ENCODE data around the gene TOP3B.

TOP3B gene

GRCh38 chr22:21982338-21982965, at the start of gene TOP3B:
TSS of gene TOP3B (minus strand) at chr22:21982787. CDS start at chr22:21975709, 7,078 bp downstream.
- in situ Hi-C loops (cut with HindIII; ENCODE audit: low sequenced_read_pairs), result no loop called here
- DNase-seq (ENCODE audit: low read depth), result peak; percentile 45
- peak within 1 kb of the TSS; percentile 100 for H3K4me3 ChIP-seq (ENCODE audit: low read depth, low read length)
- no peak for TF ChIP-seq CTCF (IDR thresholded peaks at IDR 0.05; ENCODE audit: low read depth, low read length, missing control alignments)

GRCh38 chr22:22031183-22031945, 48.8 kb upstream of the TOP3B start:
- no peak for TF ChIP-seq CTCF (IDR thresholded peaks at IDR 0.05; ENCODE audit: low read depth, low read length, missing control alignments)
- DNase-seq (ENCODE audit: low read depth), result no peak
- no peak overlapping the region for H3K4me3 ChIP-seq (ENCODE audit: low read depth, low read length)
- in situ Hi-C loops (cut with HindIII; ENCODE audit: low sequenced_read_pairs), result loop anchor here (25.0 kb wide), 1 partner anchor 94 kb away; no protein-coding TSS in a partner anchor

GRCh38 chr22:22030493-22031182, 48.1 kb upstream of the TOP3B start:
- in situ Hi-C loops (cut with HindIII; ENCODE audit: low sequenced_read_pairs), result loop anchor here (25.0 kb wide), 1 partner anchor 93 kb away; no protein-coding TSS in a partner anchor
- H3K4me3 ChIP-seq (ENCODE audit: low read depth, low read length), result no peak overlapping the region
- DNase-seq (ENCODE audit: low read depth), result no peak
- TF ChIP-seq CTCF (IDR thresholded peaks at IDR 0.05; ENCODE audit: low read depth, low read length, missing control alignments), result peak; percentile 4

GRCh38 chr22:22027955-22028354, 45.4 kb upstream of the TOP3B start:
- in situ Hi-C loops (cut with HindIII; ENCODE audit: low sequenced_read_pairs), result loop anchor here (25.0 kb wide), 1 partner anchor 91 kb away; no protein-coding TSS in a partner anchor
- no peak overlapping the region for H3K4me3 ChIP-seq (ENCODE audit: low read depth, low read length)
- DNase-seq (ENCODE audit: low read depth), result no peak
- no peak for TF ChIP-seq CTCF (IDR thresholded peaks at IDR 0.05; ENCODE audit: low read depth, low read length, missing control alignments)

- TF ChIP-seq CTCF (IDR thresholded peaks at IDR 0.05; ENCODE audit: low read depth, low read length, missing control alignments), result no peak
- no peak for DNase-seq (ENCODE audit: low read depth)
- in situ Hi-C loops (cut with HindIII; ENCODE audit: low sequenced_read_pairs), result loop anchor here (25.0 kb wide), 1 partner anchor 89 kb away; no protein-coding TSS in a partner anchor
- no peak overlapping the region for H3K4me3 ChIP-seq (ENCODE audit: low read depth, low read length)
These were observed 43.7 kb upstream of the TOP3B start for GRCh38 chr22:22026157-22026831.

All from astrocyte of the cerebellum (primary cell).